GM18502 (cell line): ENCODE measurements around the gene PIH1D2.
"Not testable (repeated sequence)": the region's sequence is repeated elsewhere in the genome, so short reads cannot be mapped to it uniquely, and the experiment has no call there.

Source experiments
- ATAC-seq: cut with Tn5 transposase; IDR thresholded peaks from one replicate; pipeline ENCODE4 v1.9.1; 2021; ENCODE audit warnings: mild to moderate bottlenecking; ENCODE audit not compliant: unreplicated experiment, poor library complexity

The PIH1D2 gene

DNA sequence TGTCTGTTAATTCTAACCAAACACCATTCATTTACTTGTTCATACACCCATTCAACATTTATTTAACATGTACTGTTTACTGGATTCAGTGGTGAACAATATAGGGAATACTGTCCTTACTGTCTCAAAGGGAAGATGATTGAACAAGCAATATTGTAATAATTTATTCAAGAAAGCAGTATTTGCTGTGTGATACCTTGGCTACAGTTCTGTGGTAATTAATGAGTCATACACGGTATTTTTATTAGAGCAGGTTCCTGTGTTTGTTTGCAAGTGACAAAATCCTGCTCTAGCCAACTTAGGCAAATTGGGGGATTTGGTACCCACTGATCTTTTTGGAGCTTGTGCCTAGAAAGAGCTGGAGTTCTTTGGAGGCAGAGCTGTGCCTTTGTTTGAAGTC, 15.7 kb downstream of the PIH1D2 start:
- no peak for ATAC-seq

DNA sequence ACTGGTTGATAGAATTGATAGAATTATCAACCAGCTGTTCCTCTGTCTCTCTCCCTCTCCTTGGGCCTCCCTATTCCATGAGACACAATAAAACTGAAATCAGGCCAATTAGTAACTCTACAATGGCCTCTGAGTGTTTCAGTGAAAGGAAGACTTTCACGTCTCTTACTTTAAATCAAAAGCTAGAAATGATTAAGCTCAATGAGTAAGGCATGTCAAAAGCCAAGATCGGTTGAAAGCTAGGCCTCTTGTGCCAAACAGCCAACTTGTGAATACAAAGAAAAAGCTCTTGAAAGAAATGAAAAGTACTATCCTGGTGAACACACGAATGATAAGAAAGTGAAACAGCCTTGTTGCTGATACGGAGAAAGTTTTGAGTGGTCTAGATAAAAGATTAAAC, 16.6 kb downstream of the PIH1D2 start:
- ATAC-seq: no peak

DNA sequence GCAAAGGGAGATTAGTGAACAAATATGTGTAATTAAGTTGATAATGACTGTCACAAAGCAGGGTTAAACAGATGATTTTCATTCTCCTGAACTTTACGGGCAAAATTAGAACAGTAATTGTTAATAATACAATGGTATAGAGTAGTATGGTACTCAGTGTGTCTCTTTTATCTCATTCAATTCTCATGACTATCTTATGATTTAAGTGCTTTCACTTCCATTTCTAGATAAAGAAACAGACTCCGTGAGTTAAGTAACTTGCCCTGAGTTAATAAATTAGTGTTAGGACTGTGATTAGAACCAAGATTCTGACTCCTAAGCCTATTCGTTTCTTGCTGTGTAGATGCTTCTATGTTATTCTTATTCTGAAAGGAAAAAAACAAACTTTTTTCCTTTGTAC, 22.0 kb downstream of the PIH1D2 start:
- no peak for ATAC-seq

DNA sequence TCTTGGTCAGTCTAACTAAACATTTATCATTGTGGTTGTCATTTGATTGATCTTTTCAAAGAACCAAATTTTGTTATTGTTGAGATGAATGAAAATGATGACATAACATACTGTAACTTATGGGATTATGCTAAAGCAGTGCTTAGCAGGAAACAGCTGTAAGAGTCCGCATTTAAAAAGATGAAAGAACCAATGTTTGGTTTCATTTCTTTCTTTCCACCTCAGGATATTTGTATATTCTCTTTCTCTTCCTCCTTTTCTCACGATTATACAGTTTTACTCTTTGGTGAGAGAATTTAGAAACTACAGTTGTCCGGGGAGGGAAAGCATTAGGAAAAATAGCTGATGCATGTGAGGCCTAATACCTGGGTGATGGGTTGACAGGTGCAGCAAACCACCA, 23.1 kb downstream of the PIH1D2 start:
- peak; percentile 85 for ATAC-seq

DNA sequence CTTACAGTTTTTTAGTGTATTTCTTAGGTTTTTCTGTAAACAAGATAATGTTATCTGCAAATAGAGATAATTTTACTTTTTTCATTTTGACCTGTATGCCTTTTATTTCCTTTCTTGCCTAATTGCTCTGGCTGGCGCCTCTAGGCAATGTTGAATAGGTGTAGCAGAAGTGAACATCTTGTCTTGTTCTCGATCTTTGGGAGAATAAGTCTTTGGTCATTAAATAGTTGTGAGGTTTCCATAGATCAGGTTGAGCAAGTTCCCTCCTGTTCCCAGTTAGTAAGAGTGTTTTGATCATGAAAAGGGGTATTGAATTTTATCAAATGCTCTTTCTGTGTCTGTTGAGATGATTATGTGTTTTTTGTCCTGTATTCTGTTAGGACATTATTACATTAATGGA, 24.0 kb downstream of the PIH1D2 start:
- no peak for ATAC-seq

DNA sequence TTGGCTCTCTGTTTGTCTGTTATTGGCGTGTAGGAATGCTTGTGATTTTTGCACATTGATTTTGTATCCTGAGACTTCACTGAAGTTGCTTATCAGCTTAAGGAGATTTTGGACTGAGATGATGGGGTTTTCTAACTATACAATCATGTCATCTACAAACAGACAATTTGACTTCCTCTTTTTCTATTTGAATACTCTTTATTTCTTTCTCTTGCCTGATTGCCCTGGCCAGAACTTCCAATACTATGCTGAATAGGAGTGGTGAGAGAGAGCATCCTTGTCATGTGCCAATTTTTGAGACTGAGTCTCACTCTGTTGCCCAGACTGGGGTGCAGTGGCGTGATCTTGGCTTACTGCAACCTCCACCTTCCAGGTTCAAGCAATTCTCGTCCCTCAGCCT, 25.6 kb downstream of the PIH1D2 start:
- ATAC-seq: not testable (repeated sequence)

DNA sequence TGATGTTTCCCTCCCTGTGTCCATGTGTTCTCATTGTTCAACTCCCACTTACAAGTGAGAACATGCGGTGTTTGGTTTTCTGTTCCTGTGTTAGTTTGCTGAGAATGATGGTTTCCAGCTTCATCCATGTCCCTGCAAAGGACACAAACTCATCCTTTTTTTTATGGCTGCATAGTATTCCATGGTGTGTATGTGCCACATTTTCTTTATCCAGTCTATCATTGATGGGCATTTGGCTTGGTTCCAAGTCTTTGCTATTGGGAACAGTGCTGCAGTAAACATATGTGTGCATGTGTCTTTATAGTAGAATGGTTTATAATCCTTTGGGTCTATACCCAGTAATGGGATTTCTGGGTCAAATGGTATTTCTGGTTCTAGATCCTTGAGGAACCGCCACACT, 27.2 kb downstream of the PIH1D2 start:
- ATAC-seq: not testable (repeated sequence)

DNA sequence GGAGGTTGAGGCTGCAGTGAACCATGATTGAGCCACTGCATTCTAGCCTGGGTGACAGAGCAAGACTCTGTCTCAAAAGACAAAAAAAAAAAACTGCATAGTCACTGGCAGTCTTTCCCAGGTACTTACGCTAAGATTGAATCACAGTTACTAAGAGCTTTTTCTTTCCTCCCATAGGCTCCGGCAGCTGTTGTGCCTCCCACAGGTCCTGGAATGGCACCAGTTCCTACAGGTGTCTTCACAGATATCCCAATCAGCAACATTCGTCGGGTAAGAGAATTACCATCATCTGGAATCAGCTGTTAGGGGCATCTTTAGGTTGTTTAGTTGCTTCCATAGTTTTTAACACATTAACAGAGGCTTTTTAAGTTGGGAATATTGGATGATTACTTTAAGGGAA, 28.9 kb downstream of the PIH1D2 start:
- ATAC-seq: no peak

DNA sequence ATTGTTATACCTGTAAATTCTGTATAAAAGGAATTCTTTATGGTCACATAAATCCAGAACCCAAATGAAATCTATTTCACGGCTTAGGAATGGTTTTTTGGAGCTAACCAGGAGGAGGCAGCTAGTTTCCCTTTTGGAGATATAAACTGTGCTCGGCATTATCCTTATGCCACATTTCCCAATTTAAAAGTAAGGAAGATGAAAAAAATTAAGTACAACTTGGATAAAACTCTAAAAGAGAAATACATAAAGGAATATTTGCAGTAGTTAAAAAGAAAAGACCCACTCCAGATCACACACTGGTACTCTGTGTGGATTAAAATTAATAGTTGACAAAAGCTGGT, 30.9 kb downstream of the PIH1D2 start:
- ATAC-seq: no peak

DNA sequence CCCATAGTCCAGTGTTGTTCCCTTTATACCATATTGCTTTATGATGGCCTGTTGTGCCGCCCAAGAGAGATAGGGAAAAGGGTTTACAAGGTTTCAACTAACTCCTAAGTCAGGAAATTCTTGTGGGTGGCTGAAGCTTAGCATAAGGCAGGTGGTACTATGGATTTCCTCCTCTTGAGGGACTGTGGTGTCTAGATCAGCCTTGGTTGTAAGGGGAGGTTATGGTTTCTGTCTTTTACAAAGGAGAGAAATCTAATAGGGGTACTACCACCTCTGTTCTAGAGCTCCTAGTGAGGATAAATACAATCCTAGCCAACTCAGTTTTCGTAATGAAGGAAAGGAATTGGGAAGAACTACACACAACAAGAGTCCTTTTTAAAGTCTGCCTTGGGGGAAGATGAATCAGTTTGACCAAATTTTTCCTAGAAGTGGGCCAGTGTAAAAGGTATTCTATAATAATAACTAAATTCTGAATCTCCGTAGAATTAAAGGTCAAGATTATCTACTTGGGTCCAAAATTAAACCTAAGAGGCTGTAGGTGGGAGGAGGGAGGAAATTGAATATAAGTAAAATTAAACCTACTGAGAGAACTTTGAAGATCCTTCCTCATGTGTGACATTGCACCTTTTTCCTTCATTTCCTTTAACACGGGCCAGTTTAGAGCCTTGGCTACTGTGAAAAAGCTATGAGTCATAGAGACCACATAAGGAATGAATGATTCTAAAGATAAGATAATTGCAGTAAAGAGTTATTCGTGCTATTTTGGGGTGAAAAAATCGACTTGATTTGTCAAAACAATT, 31.5 kb downstream of the PIH1D2 start:
- ATAC-seq: no peak

DNA sequence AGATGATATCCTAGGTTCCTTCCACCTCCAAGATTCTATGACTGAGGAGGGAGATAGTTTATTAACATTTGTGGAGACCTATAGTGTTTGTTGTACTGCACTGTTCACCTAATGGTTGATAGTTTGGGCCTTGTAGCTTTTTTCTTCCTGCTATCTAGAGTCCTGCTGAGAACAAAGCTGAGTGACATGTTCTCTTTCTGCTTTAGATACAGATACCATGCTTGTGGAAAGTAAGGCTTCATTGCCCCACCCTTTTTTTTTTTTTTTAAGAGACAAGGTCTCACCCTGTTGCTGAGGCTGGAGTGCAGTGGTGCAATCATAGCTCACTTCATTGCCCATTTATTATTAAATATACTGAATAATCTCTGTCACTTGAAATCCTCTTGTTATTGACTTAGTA, 36.3 kb downstream of the PIH1D2 start:
- no peak for ATAC-seq

DNA sequence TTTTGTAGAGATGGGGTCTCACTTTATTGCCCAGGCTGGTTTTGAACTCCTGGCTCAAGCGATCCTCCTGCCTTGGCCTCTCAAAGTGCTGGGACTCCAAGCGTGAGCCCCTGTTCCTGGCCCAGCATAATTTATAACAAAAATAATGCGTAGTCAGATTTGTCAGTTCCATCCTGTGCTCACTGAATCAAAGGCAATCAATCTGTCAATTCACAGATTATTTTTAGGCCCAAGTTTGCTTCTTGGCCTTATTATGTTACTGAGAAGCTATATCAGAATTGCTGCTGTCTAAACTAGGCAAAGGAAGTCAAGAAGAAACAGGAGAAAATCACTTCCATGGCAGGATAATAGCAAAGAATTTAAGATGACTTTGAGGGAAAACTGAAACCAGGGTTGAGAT, 39.9 kb downstream of the PIH1D2 start:
- ATAC-seq: no peak

DNA sequence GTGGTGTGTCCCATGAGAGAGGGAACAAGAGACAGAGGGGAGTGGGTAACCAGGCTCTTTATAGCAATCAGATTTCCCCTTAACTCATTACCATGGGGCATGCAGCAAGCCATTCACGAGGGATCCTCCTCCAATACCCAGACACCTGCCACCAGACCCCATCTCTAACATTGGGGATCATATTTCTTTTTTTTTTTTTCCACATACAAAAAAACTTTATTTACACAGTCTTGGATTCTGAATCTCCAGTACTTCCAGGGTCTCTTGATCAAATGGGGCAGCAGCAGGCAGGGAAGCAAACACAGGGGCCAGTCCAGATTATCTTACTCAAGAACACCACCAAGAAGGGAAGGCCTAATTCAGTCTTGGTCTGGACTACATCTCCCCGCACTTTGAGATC, 44.4 kb downstream of the PIH1D2 start:
- ATAC-seq: no peak

DNA sequence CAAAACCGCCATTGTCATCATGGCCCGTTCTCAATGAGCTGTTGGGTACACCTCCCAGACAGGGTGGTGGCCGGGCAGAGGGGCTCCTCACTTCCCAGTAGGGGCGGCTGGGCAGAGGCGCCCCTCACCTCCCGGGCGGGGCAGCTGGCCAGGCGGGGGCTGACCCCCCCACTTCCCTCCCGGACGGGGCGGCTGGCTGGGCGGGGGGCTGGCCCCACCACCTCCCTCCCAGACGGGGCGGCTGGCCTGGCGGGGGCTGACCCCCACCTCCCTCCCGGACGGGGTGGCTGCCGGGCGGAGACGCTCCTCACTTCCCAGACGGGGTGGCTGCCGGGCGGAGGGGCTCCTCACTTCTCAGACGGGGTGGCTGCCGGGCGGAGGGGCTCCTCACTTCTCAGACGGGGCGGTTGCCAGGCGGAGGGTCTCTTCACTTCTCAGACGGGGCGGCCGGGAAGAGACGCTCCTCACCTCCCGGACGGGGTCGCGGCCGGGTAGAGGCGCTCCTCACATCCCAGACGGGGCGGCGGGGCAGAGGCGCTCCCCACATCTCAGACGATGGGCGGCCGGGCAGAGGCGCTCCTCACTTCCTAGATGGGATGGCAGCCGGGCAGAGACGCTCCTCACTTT, 46.9 kb downstream of the PIH1D2 start:
- ATAC-seq: not testable (repeated sequence)

DNA sequence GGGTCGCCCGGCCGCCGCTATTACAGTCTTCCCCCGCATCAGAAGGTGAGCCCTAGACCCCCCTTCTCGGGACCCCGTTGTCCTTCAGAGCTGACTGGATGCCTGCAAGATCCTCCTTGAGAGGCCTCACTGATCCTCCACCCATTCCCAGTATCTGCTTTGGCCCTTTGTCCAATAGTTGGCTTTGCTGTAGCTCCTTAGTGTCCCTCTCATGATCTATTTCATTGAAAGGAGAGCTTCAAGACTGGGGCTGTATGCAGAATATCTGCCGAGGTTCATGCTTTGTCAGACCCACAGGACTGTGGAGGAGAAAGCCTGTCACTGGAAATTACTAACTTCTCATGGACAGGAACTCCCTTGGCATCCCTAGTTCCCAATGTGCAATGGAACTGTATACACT, 48.1 kb downstream of the PIH1D2 start:
- ATAC-seq: no peak

DNA sequence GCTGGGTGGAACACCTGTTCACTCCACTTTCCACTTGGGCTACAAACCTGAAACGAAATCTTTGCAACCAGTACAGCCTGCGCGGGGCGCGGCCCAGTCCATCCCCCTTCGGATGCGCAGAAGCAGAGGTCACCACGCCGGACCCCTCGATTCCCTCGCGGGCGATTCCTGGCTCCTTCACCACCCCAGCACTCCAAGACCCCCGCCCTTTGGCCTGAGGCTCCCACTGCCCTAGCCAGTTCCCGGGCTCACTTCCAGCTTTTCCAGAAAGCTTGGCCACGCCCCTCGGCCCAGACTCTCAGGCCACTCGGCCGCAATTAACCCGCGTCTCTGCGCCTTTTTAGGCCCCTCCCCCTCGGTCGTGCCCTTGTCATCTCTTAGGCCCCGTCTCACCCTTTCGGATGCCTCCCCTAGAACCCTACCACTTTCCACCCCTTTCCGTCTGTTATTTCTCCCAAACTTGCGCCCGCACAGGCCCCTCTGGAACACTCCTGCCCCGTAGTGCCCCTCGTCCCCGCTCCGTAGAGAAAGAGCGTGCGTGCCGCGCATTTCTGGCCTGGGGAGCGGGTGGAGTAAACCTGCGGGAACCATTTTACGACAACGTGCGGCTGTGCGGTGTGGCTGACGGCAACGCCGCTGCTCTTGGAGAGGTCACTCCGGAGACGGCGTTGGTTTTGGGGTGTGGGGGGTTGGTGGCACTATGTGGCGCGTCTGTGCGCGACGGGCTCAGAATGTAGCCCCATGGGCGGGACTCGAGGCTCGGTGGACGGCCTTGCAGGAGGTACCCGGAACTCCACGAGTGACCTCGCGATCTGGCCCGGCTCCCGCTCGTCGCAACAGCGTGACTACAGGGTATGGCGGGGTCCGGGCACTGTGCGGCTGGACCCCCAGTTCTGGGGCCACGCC, 48.8 kb downstream of the PIH1D2 start, which contains the start of gene DLAT:
DLAT (plus strand) TSS at position 636 of the 906 bp plus-strand sequence; CDS start at position 701, 65 bp downstream.
- peak; percentile 73 for ATAC-seq

DNA sequence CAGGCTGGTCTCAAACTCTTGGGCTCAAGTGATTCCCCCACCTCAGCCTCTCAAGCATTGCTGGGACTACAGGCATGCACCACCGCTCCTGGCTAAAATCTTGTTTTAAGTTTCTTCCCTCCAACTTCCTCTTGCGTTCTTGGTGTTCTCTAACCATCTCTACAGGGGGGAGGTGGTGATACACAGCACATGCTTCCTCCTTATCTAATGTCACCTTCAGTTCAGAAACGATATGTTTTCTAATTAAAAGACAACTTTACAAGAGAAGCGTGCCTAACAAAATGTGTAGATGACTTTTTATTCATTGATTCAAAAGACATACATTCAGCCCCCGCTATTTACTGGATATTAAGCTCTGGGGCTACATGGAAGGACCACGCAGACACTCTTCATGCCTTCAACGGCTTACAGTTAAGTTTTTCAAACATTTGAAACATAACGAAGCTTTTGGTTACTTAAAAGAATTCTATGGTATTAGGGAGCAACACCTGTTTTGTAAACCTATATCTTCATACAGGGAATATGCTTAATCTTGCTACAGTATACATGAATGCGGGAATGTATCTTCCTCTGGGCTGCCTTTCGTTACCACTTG, 49.5 kb downstream of the PIH1D2 start:
- peak; percentile 42 for ATAC-seq

DNA sequence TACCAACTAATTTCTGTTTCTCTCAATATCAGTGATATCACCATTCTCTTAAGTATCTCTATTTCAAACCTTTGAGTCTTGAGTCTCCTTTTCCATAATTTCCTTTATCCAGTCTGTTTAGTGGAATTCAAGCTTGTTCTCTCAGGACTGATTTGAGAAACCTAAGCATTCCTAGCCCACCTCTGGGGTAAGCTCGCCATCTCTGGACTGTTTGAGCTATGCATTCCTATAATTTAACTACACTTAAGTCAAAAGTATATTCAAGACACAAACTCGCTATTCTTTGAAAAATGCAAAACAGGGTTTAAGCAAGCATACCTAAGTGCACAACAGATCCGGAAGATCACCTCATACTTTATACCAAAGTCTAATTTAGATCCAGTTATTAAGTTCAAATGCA, 50.7 kb downstream of the PIH1D2 start:
- no peak for ATAC-seq

DNA sequence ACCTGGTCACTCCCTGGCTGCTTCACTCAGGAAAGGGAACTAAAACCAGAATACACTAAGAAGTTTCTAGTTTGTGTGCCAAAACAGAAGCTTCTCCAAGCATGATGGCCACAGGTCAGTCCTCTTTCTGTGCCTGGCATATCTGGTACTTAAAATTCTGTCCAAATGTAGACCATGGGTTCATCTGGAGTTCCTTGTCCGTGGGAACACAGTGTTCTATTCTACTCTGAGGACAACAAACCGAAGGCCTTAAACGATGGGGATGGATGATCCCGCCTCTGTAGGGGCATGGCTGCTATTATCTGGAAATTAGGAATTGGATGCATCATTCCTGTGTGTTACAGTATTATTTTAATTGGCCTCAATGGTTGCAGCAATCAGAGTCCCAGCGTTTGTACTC, 54.8 kb downstream of the PIH1D2 start:
- no peak for ATAC-seq
